ENCODE results near the gene BLZF1.
"Not testable (repeated sequence)": the region's sequence is repeated elsewhere in the genome, so short reads cannot be mapped to it uniquely, and the experiment has no call there.

BLZF1 gene, protein sequence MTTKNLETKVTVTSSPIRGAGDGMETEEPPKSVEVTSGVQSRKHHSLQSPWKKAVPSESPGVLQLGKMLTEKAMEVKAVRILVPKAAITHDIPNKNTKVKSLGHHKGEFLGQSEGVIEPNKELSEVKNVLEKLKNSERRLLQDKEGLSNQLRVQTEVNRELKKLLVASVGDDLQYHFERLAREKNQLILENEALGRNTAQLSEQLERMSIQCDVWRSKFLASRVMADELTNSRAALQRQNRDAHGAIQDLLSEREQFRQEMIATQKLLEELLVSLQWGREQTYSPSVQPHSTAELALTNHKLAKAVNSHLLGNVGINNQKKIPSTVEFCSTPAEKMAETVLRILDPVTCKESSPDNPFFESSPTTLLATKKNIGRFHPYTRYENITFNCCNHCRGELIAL

DNA sequence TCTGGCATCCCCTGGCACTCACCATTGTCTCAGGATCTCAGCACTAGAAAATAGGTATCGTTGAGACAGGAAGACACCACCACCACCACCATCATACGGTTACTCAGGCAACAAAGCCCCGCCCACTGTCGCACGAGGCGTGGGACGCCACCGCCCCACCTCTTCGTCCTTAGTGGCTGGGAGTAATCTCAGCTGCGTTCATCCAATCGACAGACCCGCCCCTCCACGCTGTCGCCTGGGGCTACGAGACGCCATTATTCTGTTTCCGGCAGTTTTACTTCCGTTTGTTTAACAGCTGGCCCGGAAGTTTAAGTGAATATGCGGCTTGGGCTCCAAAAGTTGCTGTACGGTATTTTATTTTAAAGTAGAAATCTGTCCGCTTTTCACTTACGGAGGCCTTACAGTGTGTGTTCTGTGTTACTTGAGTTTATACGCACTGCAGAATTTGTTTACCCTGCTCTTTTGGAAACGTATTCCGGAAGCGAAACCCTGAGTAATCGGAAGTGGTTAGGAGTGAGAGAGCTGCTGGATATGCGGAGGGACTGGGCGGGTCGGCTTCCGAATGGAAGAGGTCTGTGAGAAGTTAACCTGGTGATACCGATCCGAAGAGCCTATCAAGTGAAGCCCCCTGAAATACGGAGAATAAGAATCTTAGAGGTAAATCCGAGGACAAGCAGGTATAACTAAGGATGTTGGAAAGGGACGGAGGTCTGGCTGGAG lies at the start of gene BLZF1, which contains the start of gene NME7:
TSS of gene BLZF1 (plus strand) at position 510 of the 720 bp plus-strand sequence. CDS start 1,328 bp downstream, outside the sequence.
TSS of gene NME7 (minus strand) at position 112 of the 720 bp plus-strand sequence. CDS start at position 25, 87 bp downstream.
- intact Hi-C loops (cut with DNase I) = no loop called here
- peak; percentile 92 to 99 (median 97) for DNase-seq

DNA sequence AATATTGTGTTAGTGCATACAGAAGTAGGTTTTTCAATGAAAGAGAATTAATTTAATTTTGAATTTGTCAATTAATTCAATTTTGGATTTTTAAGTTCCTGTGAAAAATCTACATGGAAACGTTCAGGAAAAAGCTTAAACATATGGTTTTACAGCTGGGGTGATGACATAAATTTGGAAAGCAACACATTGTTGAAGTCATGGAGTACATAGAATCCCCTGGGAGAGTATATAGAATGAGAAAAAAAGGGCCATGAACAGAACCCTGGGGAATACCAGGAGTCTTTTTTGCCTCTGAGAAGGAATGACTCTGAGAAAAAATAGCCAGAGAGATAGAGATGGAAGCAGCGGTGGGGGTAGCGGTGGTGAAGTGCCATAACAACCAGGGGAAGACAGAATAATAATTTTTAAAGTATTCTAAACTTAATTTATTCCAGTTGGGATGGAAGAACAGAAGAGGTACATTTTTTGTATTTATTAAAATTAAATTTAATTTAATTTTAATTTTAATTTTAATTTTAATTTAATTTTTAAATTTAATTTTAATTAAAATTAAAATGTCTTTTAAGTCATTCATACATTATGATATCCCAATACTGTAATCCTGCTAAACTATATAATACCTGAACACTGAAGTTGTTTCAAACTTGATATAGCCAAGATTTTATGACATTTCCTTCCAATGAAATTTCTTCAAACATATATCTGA lies 49.3 kb upstream of the BLZF1 start:
- DNase-seq = no peak
- intact Hi-C loops (cut with DNase I) = no loop called here

DNA sequence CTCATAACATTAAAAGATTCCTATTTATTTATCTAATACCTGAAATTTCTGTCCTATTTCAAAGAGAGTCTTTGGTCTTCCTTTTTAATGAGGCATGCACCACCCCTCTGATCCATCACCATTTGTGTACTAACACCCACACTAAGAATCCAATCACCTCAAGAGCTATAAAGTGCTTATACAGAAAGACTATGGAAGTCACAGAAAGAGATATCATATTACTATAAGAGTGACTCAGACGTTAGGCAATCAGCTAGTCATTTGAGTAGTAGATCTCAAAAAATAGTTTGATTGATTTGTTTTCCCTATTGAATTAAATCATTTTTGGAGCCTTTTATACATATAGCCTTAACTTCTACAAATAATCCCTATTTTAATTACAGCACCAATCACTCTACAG lies 46.5 kb upstream of the BLZF1 start:
- DNase-seq = no peak
- intact Hi-C loops (cut with DNase I) = no loop called here

DNA sequence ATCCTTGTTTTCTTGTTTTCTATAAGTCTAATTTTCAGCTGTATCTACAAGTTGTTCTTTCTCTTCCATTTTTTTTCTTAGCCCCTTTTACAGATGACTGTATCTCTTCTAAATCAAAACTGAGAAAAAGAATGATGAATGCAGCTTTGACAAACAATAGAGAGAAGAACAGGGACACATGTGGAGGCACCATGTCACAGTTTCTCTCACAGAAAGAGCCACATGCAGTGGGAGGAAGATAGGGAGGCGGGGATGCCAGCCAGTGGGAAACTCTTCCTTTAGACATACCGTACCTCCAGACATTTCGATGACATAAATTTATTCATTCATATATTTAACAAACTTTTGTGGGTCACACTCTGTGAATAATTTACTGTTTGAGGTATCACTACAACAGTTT lies 45.9 kb upstream of the BLZF1 start:
- intact Hi-C loops (cut with DNase I) = no loop called here
- DNase-seq = peak in 29 of 42 donors; percentile 5 to 62 (median 17)

DNA sequence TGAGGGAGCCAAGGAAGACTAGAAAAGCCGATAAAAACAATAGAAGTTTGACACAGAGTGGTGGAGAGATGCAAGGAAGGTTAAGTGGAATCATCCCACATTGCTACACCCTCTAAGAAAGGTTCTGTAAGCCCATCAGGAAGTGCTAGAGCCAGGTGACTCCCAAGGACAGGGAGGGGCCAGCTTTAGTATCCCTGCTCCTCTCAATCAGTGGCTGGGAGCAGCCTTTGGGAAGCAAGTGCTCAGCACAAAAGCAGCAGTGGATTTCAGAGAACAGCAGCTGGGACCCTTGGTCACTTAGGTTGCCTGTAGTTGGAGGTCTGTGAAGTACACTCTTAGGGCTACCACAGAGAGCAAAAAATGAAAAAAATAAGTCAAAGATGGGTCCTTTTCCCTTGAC lies 42.9 kb upstream of the BLZF1 start:
- no peak for DNase-seq
- intact Hi-C loops (cut with DNase I) = no loop called here

DNA sequence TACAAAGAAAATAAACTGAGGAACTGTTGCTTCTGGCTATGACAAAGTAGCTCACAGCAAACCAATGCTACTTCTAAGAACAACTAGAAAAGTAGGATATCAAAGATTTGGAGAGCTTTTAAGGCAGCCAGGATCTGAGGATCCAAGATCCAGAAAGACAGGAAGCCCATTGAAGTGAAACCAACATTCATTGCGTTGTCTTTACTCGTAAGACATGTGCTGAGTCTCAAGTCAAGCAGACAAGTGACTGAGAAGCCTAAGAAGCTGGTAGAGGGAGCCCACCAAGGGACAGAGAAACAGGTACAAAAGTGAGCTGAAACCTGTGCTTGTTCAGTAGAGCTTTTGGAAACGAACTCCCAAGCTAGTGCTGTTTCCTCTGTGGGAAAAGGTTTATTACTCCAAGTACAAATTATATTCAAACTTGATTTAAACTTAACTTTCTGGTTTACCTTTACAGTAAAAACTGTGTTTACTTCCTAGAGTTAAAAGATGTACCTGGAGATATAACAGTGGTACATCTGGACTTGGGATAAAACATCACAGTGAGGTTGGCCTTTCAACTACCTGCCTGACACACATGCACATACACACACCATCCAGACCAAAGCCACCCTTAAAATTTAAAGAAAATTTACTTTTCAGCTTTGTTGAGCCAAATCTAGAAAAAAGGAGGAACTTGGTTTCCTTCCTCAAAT lies 41.6 kb upstream of the BLZF1 start:
- intact Hi-C loops (cut with DNase I) = no loop called here
- no peak for DNase-seq

DNA sequence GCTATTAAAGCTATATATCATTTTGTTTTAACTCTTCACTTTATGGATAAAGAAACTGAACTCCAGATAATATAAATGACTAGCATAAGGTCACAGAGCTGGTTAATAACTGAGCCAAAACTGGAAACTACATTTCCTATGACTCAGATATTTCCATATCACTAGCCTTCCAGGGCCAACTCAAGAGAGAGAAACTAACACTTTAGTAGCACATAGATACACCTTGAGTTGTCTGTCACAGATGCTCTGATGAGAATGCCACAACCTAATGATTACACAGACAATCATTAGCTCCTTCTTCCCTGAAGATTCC lies 41.1 kb upstream of the BLZF1 start:
- intact Hi-C loops (cut with DNase I) = no loop called here
- DNase-seq = no peak

DNA sequence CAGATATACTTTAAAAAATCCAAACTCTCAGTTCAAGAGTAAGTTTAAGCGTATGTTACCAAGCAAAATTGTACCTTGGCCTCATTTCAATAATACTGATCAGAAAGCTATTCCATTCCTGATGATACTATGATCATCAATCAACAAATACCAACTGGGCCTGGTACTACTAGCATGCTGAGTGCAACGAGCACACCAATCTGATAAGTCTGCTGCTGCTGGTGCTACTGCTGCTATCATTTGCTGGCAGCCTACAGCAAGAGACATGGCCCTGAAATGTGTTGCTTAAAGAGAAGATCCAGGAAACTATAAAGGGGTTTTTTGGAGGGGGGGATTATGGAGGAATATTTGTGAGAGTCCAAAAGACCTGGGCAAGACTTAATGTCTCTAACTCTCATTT lies 40.1 kb upstream of the BLZF1 start:
- no peak for DNase-seq
- intact Hi-C loops (cut with DNase I) = no loop called here

DNA sequence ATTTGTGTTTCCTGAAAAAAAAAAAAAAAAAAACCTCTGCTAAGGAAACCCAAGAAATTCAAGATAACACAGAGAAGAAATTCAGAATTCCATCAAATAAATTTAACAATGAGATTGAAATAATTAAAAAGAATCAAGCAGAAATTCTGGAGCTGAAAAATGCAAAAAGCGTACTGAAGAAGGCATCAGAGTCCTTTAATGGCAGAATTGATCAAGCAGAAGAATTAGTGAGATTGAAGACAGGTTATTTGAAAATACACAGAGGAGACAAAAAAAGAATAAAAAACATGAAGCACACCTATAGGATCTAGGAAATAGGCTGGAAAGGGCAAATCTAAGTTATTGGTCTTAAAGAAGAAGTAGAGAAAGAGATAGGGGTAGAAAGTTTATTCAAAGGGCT lies 38.6 kb upstream of the BLZF1 start:
- intact Hi-C loops (cut with DNase I) = no loop called here
- no peak for DNase-seq

DNA sequence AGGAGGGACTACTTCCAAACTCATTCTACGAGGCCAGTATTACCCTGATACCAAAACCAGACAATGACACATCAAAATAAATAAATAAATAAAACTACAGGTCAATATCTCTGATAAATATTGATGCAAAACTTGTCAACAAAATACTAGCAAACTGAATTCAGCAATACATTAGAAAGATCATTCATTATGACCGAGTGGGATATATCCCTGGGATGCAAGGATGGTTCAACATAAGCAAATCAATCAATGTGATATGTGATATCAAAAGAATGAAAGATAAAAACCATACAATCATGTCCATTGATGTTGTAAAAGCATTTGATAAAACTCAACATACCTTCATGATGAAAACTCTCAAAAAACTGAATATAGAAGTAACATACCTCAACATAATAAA lies 37.1 kb upstream of the BLZF1 start:
- no peak for DNase-seq
- intact Hi-C loops (cut with DNase I) = no loop called here

DNA sequence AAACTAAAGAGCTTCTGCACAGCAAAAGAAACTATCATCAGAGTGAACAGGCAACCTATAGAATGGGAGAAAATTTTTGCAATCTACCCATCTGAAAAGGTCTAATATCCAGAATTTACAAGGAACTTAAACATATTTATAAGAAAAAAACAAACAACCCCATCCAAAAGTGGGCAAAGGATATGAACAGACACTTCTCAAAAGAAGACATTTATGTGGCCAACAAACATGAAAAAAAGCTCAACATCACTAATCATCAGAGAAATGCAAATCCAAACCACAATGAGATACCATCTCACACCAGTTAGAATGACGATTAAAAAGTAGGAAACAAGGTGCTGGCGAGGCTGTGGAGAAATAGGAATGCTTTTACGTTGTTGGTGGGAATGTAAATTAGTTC lies 33.3 kb upstream of the BLZF1 start:
- DNase-seq; intact Hi-C loops (cut with DNase I): not testable (repeated sequence)

DNA sequence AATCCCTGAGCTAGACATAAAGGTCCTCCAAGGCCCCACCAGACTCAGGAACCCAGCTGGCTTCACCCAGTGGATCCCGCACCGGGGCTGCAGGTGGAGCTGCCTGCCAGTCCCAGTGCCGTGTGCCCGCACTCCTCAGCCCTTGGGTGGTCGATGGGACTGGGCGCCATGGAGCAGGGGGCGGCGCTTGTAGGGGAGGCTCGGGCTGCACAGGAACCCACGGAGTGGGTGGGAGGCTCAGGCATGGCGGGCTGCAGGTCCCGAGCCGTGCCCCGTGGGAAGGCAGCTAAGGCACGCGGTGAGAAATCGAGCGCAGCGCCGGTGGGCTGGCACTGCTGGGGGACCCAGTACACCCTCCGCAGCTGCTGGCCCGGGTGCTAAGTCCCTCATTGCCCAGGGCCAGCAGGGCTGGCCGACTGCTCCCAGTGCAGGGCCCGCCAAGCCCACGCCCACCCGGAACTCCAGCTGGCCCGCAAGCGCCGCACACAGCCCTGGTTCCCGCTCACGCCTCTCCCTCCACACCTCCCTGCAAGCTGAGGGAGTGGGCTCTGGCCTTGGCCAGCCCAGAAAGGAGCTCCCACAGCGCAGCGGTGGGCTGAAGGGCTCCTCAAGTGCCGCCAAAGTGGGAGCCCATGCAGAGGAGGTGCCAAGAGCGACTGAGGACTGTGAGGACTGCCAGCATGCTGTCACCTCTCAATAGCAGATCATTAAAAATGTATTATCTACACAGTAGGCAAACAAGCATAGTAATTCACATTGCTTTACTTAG lies 30.9 kb upstream of the BLZF1 start:
- intact Hi-C loops (cut with DNase I) = not testable (repeated sequence)

DNA sequence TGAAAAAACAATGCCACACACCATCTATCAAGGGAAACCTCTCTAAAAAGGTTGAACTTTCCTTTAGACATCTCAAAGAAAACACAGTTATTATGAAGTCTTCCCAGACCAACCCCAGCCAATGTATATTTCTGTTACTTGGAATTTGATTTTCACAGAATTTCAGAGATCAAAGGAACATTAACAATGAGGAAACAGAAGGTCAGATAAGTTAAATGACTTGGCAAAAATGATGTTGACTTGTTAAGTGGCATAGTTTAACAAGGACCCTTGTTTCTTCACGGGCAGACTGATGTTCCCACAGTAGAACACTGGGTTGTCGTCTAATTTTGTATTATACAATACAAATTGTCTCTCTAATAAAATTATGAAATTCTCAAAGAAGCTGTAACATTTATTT lies 29.4 kb upstream of the BLZF1 start:
- no peak for DNase-seq
- intact Hi-C loops (cut with DNase I) = no loop called here

More for the DNA sequence above, 30.9 kb upstream of the BLZF1 start:
- not testable (repeated sequence) for DNase-seq

DNA sequence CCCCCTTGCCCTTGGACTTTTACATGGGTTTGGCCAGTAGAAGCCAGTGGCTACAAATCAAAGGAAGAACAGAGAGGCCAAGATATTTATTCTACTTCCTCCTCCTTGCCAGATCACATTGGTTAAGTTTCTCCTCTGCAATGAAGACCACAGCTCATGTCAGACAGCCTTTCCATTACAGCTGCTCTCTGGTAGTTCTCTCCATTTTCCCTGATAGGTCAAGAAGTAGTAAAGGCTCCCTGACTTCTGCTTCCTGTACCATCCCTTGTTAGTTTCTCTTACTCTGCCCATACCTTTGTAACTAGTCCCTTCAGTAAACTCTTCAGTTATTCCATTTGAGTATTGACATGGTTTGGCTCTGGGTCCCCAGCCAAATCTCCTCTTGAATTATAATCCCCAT lies 28.2 kb upstream of the BLZF1 start:
- no peak for DNase-seq
- intact Hi-C loops (cut with DNase I) = loop anchor here (10.0 kb wide), 1 partner anchor 235 kb away; the partner anchor contains the start of gene ATP1B1

DNA sequence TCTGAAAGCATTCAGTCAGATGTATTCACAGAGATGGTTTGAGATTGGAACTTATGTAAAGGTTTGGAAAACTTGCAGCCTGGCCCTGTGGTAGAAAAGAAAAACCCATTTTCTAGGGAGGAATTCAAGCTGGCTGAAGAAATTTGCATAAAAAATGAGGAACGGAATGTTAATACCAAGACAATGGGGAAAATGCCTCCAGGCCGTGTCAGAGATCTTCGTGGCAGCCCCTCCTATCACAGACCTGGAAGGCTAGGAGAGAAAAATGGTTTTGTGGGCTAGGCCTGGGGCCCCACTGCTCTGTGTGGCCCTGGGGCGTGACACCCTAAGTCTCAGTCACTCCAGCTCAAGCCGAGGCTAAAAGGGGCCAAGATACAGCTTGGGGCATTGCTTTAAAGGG lies 27.1 kb upstream of the BLZF1 start:
- DNase-seq = no peak
- intact Hi-C loops (cut with DNase I) = loop anchor here (10.0 kb wide), 1 partner anchor 236 kb away; the partner anchor contains the start of gene ATP1B1

DNA sequence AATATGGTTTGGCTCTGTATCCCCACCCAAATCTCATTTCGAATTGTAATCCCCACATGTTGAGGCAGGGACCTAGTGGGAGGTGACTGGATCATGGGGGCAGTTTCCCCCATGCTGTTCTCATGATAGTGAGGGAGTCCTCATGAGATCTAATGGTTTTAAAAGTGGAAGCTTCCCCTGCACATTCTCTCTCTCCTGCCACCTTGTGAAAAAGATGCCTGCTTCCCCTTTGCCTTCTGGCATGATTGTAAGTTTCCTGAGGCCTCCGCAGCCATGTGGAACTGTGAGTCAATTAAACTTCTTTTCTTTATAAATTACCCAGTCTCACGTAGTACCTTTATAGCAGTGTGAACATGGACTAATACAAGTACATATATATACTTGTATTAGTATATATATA lies 25.9 kb upstream of the BLZF1 start:
- DNase-seq = not testable (repeated sequence)
- intact Hi-C loops (cut with DNase I) = loop anchor here (10.0 kb wide), 1 partner anchor 237 kb away; the partner anchor contains the start of gene ATP1B1

DNA sequence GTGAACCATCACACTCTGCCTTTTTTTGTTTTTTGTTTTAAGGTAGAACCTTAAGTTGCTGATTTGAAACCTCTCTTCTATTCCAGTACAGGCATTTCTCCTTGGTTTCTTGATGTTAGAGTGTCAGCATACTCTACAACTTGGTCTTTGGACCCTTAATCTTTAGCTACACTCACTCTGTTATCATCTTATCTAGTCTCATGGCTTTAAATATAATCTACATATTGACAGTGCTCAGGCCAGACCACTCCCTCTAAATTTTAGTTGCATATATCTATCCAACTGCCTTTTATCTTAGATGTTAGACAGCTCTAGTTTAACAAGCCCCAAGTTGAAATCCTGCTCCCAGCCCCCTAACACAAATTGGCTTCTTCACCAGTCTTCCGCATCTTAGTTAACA lies 22.5 kb upstream of the BLZF1 start:
- intact Hi-C loops (cut with DNase I) = loop anchor here (5.0 to 10.0 kb wide), 2 partner anchors 241 to 743 kb away; partner anchors contain the start of gene ATP1B1
- no peak for DNase-seq

DNA sequence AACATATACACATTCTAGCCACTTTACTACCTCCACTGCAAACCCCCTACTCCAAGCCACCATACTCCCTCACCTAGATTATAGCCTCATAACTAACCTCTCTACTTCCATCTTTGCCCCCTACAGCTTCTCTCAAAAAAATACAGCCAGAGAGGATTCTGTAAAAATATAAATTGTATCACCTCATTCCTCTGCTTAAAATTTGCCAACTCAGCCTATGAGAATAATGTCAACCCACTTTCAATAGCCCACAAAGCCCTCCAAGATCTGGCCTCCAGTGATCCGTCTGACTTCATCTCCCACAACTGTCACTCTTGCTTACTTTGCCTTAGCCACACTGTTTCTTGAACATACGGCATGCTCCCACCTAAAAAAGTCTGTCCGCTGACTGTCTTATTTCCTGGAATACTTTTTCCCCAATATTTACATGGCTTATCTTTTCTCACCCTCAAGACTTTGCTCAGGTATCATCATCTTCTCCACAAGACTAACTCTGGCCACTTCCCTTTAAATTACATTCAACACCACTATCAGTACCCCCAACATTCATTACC lies 21.9 kb upstream of the BLZF1 start:
- DNase-seq = no peak
- intact Hi-C loops (cut with DNase I) = loop anchor here (5.0 to 10.0 kb wide), 2 partner anchors 241 to 744 kb away; partner anchors contain the start of gene ATP1B1

All from head of caudate nucleus (tissue), 42 donors.